GM18909 (cell line): ENCODE results near the gene RIT2.
"Not testable (repeated sequence)": the region's sequence is repeated elsewhere in the genome, so short reads cannot be mapped to it uniquely, and the experiment has no call there.

ENCODE experiments used
- ATAC-seq: cut with Tn5 transposase; IDR thresholded peaks from one replicate; pipeline ENCODE4 v1.9.1; 2021; ENCODE audit warnings: mild to moderate bottlenecking; ENCODE audit not compliant: unreplicated experiment, poor library complexity

The RIT2 gene

GRCh38 chr18:42860548-42860947, 254.9 kb downstream of the RIT2 start:
- no peak for ATAC-seq

DNA sequence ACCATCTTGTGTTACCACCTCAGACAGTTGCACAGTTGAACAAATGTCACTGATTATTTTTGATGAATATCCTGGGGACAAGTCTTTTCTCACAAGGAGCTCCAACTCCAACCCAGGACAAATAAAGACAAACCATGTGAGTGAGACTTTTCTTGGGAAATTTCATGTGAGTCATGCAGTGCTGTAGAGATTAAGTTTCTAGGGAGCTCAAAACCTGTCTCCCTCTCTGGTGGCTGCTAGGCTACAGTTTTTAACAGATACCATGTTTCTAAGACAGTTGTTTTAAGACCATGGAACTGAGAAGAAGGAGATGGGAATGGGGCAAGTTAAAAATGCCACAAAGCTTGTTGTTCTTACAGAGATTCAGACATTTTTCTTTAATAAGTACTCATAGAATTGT, 255.5 kb downstream of the RIT2 start:
- no peak for ATAC-seq

DNA sequence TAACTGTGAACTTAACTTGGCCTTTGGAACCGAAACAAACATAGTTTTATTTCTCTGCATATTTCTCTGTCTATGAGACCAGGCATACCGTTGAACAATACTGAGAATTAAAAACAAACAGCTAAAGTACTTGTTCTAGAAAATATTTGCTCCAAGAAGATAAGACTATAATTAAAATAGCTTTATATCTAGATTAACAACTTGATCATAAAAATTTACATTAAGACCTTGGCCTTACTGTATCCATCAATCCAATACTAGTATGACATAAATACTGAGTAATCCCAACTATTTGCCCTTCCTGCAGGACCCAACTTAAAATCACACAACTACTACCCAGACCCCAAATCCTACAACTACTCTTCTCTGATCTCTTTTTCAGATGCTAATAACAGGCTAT, 260.9 kb downstream of the RIT2 start:
- no peak for ATAC-seq

- no peak for ATAC-seq
These were observed 265.1 kb downstream of the RIT2 start for GRCh38 chr18:42850174-42851083.

- no peak for ATAC-seq
These were observed 276.1 kb downstream of the RIT2 start for GRCh38 chr18:42839408-42839807.

GRCh38 chr18:42838546-42839145, 276.8 kb downstream of the RIT2 start:
- ATAC-seq = no peak

DNA sequence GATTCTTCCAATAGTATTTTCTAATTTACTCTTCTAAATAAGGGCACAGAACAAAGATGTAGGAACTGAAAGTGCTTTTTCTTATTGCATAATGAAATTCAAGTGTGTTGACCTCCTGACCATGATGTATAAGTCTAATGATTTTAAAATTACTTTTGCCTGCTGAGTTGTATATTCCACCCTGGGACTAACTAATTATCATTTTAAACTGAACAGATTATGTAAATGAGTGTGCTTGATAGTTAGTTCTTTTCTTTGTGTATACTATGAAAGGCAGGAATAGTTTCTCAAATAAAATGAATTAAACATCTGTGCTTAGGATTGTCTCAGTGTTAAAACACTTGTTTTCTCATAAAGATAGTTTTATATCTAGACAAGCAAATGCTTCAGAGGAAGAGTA, 284.5 kb downstream of the RIT2 start:
- ATAC-seq = no peak

DNA sequence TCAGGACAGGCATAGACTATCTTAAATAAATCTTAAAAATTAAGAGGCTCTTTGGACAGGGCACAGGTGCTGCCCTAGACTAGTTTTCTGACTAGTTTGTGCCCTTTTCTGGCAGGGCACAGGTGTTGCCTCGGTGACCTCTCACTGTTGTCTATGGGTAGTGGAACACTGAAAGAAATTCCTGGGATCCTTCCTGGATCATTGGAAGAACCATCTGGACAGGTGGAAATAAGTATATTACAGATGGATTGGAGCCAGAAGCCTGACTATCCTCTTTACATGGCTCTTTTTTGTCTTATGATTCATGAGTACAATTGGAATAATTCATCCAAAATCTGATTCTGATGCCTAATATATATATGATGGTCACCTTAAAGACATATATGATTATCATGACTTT, 286.6 kb downstream of the RIT2 start:
- ATAC-seq = no peak

DNA sequence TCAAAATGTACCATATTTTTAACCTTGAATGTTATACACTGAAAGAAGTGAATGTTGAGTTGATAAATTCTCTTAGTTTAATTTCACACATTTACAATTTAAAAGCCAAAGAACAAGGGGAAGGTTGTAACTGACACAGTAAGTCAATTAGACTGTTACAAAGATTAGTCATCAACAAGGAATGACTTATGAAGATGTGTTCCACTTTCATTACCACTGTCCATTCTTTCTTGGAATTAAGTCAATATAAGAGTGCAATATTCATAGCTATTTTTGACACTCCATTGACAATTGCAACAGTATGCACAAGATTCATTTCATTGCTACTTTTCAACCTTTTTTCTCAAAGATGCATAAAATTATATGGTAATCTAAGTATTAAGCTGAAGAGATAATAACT, 291.3 kb downstream of the RIT2 start:
- ATAC-seq = no peak

DNA sequence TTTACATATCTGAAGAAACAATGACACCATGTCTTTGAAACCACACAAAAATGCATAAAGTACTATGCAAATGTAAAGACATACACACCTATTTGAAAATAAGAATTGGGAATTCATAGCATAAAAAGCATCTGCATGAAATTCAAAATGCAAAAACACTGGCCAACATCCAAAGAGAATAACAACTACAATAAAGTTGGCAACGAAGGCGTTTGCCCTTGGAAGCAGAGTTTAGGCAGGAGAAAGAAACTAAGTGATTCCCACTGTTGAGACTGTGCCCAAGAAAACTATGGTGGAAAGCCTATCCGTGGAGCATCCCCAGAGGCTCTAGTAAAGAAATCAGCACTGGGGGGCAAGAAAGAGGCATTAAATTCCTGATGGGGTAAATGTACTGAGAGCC, 292.8 kb downstream of the RIT2 start:
- ATAC-seq = no peak

- no peak for ATAC-seq
These were observed 294.0 kb downstream of the RIT2 start for GRCh38 chr18:42821492-42821891.

DNA sequence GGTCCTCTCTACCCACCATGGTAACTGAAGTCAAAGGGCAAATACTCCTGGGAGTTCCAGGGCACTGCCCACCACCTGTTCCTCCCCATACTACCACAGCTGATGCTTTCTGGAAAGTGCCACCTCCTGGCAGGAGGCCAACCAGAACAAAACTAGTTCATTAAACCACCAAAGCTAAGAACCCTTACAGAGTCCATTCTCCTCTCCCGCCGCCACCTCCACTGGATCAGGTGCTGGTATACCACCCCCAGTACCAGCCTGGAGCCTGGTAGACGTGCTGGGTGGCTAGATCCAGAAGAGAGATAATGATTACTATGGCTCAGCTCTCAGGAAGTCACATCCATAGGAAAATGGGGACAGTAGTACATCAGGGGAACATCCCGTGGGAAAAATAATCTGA, 300.9 kb downstream of the RIT2 start:
- no peak for ATAC-seq

DNA sequence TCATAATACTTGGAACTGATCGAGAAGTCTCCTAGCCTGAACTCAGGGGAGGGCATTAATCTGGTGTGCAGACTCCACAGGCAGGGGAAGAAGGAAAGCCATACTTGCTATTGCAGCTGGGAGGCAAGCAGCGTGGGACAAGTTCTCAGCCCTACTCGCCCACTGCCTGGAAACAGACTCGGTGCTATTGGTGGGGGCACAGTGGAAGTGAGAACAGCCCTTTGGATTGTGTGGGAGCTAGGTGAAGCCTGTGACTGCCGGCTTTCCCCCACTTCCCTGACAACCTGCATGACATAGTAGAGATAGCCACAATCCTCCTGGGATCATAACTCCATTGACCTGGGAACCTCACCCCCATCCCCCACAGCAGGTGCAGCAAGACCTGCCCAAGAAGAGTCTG, 301.3 kb downstream of the RIT2 start:
- ATAC-seq = no peak

- no peak for ATAC-seq
These were observed 301.9 kb downstream of the RIT2 start for GRCh38 chr18:42813570-42813969.

DNA sequence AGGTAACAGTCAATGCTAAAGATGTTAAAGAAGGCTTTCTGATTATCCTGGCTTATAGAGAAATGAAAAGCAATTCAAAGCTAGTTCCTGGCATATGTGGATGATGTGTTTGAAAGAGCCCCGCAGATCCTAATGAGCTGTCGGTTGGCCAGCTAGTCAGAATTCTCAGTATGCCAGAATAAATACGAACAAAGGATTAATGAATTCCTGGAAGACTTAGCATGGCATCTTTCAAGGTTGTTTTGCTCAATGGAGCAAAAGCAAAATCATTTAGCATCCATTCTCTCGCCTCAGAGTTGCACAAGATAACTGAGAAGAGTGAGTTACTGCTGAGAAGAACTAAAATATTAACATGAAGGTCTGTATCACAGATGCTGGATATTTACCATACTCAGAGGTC, 307.6 kb downstream of the RIT2 start:
- ATAC-seq = no peak

- ATAC-seq = no peak
These were observed 313.8 kb downstream of the RIT2 start for GRCh38 chr18:42801706-42802105.

GRCh38 chr18:42798606-42799170, 316.8 kb downstream of the RIT2 start:
- ATAC-seq = no peak

GRCh38 chr18:42795213-42795789, 320.2 kb downstream of the RIT2 start:
- not testable (repeated sequence) for ATAC-seq

- no peak for ATAC-seq
These were observed 322.8 kb downstream of the RIT2 start for GRCh38 chr18:42792731-42793130.

- ATAC-seq = no peak
These were observed 330.9 kb downstream of the RIT2 start for GRCh38 chr18:42784632-42785031.

DNA sequence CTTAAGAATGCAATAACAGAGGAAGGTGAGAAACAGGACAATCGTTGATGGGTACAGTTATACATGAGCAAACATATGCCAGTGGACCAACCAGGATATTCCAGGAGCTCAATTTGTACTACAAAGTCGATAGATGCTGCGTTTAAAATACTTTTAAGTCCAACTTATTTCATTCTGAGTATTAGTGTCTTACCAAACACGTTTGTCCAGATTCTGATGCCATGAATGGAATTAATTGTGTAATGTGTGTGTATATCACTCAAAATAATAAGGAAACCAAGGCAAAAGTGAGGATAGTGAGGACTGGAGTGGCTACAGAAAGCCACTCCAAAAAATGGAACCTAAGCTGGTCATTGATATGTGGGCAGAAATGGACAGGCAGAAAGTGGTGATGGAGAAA, 332.6 kb downstream of the RIT2 start:
- no peak for ATAC-seq
